A673 (cell line): ENCODE results near the gene MAMSTR. TPM values are rescaled to one million over a fixed set of nuclear protein-coding genes. Genes with fewer than 3 reads are reported as not detected.
"Not testable (repeated sequence)": the region's sequence is repeated elsewhere in the genome, so short reads cannot be mapped to it uniquely, and the experiment has no call there.

ENCODE experiments used
- BruUV-seq: library from RNA; stranded (reverse); fragments of 400-500 nt; replicated peaks from 2 replicates; lab custom pipeline; 2021; lab: Mats Ljungman, UMichigan
- CTCF ChIA-PET: fragments of 300-600 bp; sonication (Branson Sonifier 250); formaldehyde crosslinking; loops from one replicate; lab custom pipeline; 2022; ENCODE audit warnings: antibody characterized with exemption; lab: Charles Lee
- POLR2A ChIA-PET: fragments of 300-600 bp; sonication (Branson Sonifier 250); formaldehyde crosslinking; loops from one replicate; lab custom pipeline; 2022; ENCODE audit warnings: antibody characterized with exemption; ENCODE audit not compliant: low non-redundant PET; lab: Charles Lee
- DNase-seq: peaks from one replicate; pipeline ENCODE4 v3.0.0-alpha.2; 2015; ENCODE audit warnings: low spot score
- H3K27ac ChIP-seq: fragments of 200-600 bp; sonication (generic); 2 replicates; pipeline ENCODE4 v1.5.1; 2016; ENCODE audit warnings: mixed run types, low read depth, mild to moderate bottlenecking, mixed read lengths, antibody characterized with exemption, low read length; ENCODE audit not compliant: poor library complexity, severe bottlenecking
- H3K27me3 ChIP-seq: fragments of 200-600 bp; sonication (generic); replicated peaks from 2 replicates; pipeline ENCODE4 v1.6.1; 2017; ENCODE audit warnings: mixed run types, low read depth, mild to moderate bottlenecking, mixed read lengths, antibody characterized with exemption, low read length; ENCODE audit not compliant: insufficient read depth, poor library complexity
- H3K36me3 ChIP-seq: fragments of 200-600 bp; sonication (generic); 2 replicates; pipeline ENCODE4 v1.6.1; 2016; ENCODE audit warnings: mixed run types, mild to moderate bottlenecking, mixed read lengths, antibody characterized with exemption, low read length; ENCODE audit not compliant: insufficient read depth, poor library complexity, severe bottlenecking
- H3K4me1 ChIP-seq: fragments of 200-600 bp; sonication (generic); 2 replicates; pipeline ENCODE4 v1.6.1; 2017; ENCODE audit warnings: mixed run types, mild to moderate bottlenecking, mixed read lengths, antibody characterized with exemption, low read length; ENCODE audit not compliant: insufficient read depth, poor library complexity, severe bottlenecking
- H3K4me3 ChIP-seq: fragments of 200-600 bp; sonication (generic); 2 replicates; pipeline ENCODE4 v1.5.1; 2016; ENCODE audit warnings: low read depth, mixed run types, mild to moderate bottlenecking, mixed read lengths, low read length; ENCODE audit not compliant: poor library complexity, severe bottlenecking
- H3K9me3 ChIP-seq: fragments of 200-600 bp; sonication (generic); 2 replicates; pipeline ENCODE4 v1.6.1; 2016; ENCODE audit warnings: mixed run types, low read depth, mild to moderate bottlenecking, mixed read lengths, antibody characterized with exemption, low read length; ENCODE audit not compliant: poor library complexity, severe bottlenecking
- EZH2 ChIP-seq: fragments of 200-600 bp; sonication (generic); IDR thresholded peaks from 2 replicates; pipeline ENCODE4 v1.6.1; 2017; ENCODE audit warnings: borderline replicate concordance, low read depth, mild to moderate bottlenecking, mixed read lengths, antibody characterized with exemption, low read length; ENCODE audit not compliant: poor library complexity, severe bottlenecking
- intact Hi-C: fragments of 100-400 bp; cut with micrococcal nuclease; formaldehyde crosslinking; loops from one replicate; pipeline ENCODE4 v1.10.0; 2022; ENCODE audit not compliant: unreplicated experiment
- total RNA-seq: library from RNA; stranded (reverse); gene quantifications from 2 replicates; pipeline ENCODE4 v1.2.3, GENCODE V29; 2021
- TF ChIP-seq, protein P1 (sequence below): fragments of 300-800, 200-600 bp; sonication (generic); conservative IDR thresholded peaks from 2 replicates; pipeline ENCODE4 v1.5.1; 2017; ENCODE audit warnings: low read depth, mild to moderate bottlenecking, antibody characterized with exemption, low read length, moderate library complexity, mixed read lengths

The MAMSTR gene
- total RNA-seq, 1 experiment from 2014 or later, result 4.7 TPM

DNA sequence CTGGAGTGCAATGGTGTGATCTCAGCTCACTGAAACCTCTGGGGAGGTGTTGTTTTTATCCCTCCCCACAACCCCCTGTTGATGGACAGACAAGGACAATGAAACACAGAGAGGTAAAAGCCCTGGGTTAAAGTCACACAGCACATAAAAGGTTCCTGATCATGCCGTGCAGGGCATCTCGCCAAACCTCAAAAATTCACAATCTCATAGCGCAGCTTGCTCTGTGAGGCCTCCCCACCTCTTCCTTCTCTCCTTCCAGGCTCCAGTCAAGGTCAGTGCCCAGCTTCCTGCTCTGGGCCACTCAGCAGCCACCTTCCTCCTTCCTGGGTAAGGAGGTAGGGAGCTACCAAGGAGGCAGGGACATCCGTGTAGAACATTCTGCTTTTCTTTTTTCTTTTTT lies 21.5 kb downstream of the MAMSTR start:
- Histone ChIP-seq H3K27me3 (no peaks in the 10 kb centered on the region), H3K27ac (no peak overlapping the region), H3K9me3 (no peaks in the 10 kb centered on the region), H3K36me3 (no peaks in the 10 kb centered on the region), H3K4me1 (peaks cover 10% of the 10 kb centered on the region), H3K4me3 (no peak overlapping the region)
- intact Hi-C loops, result no loop called here
- DNase-seq, result peak; percentile 61
- no TSS peak for BruUV-seq
- ChIA-PET CTCF (interaction anchor here (0.6 to 0.7 kb wide), 2 partner anchors 139 to 408 kb away, joined by 3 to 14 read pairs; no protein-coding TSS in a partner anchor), POLR2A (no interaction called here)
- no peak for TF ChIP-seq EZH2
- TF ChIP-seq, protein P1, sequence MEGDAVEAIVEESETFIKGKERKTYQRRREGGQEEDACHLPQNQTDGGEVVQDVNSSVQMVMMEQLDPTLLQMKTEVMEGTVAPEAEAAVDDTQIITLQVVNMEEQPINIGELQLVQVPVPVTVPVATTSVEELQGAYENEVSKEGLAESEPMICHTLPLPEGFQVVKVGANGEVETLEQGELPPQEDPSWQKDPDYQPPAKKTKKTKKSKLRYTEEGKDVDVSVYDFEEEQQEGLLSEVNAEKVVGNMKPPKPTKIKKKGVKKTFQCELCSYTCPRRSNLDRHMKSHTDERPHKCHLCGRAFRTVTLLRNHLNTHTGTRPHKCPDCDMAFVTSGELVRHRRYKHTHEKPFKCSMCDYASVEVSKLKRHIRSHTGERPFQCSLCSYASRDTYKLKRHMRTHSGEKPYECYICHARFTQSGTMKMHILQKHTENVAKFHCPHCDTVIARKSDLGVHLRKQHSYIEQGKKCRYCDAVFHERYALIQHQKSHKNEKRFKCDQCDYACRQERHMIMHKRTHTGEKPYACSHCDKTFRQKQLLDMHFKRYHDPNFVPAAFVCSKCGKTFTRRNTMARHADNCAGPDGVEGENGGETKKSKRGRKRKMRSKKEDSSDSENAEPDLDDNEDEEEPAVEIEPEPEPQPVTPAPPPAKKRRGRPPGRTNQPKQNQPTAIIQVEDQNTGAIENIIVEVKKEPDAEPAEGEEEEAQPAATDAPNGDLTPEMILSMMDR, result no peak

DNA sequence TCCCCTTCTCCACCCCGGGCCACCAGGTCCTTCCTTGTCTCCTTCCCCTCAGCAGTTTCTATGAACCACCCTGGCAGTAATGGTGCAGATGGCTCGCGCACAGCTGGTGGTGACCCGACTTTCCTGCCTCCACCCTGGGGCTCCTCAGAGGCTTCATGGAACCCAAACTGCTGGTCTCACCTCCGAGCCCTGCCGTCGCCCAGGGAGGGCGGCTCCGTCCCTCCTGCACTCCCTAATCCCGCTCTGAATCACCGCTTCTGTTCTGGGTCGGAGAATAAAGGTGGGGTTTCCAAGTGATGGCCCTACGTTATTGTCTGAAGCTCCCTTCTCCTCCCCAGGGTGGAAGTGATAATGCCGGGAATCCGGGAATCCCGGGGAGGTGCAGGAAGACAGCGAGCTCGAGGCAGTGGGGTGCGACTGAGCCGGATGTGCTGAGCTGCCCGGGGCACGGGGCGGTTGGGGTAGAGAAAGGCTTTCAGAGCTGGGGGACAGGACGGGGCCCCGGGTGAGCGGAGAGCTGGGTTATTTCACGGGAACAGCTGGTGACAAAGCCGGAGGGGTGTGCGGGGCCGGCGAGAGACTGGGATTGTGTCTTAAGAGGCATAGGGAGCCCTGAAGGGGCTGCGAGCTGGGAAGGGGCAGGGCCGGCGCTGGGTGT lies 23.0 kb downstream of the MAMSTR start:
- ChIA-PET POLR2A (no interaction called here), CTCF (interaction anchor here (0.6 kb wide), 1 partner anchor 41 kb away, joined by 4 read pairs; no protein-coding TSS in a partner anchor)
- H3K9me3 ChIP-seq, result no peaks in the 10 kb centered on the region
- intact Hi-C loops, result no loop called here
- peak overlapping the region; percentile 27 for H3K4me3 ChIP-seq
- BruUV-seq, result no TSS peak
- DNase-seq, result peak; percentile 52
- peak overlapping the region; percentile 50 for H3K27ac ChIP-seq
- no peak for TF ChIP-seq EZH2
- TF ChIP-seq, protein P1, result no peak
- H3K36me3 ChIP-seq, result no peaks in the 10 kb centered on the region
- no peaks in the 10 kb centered on the region for H3K27me3 ChIP-seq
- peaks cover 10% of the 10 kb centered on the region for H3K4me1 ChIP-seq

DNA sequence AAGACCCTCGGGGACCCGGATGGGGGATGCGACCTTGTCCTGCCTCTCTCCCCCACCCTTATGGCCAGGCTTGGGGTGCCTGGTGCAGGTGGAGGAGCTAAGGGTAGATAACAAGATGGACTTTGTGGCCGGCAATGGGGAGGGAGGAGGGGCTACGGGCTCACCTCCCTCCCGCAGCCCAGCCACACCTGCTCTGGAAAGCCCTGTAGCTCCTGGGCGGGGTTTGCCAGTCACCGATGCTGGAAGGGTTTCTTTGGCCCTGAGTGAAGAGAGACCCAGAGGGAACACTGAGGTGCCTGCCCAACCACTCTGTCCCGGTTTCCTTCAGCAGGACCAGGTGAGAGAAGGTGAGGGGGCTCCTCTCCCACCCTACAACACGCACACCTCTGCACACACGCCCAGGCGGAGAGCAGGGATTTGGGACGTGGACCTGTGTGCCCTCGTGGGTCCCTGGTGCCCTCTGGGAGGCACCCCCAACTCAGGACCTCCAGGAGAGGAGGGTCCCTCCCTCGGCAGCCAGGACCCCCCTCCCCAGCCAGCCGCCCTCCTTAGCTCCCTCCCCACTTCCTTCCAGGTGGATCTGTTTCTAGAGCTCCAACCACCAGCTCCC lies 23.7 kb downstream of the MAMSTR start, which contains the start of gene FUT2:
Gene FUT2 (plus strand): TSS at position 229 of the 610 bp plus-strand sequence. CDS start 6,986 bp downstream, outside the sequence.
- BruUV-seq, result no TSS peak
- peak within 1 kb of the TSS; percentile 50 for H3K27ac ChIP-seq
- H3K9me3 ChIP-seq, result no peaks in the 10 kb centered on the region
- no peaks in the 10 kb centered on the region for H3K36me3 ChIP-seq
- intact Hi-C loops, result no loop called here
- H3K27me3 ChIP-seq, result no peaks in the 10 kb centered on the region
- H3K4me1 ChIP-seq, result peaks cover 10% of the 10 kb centered on the region
- H3K4me3 ChIP-seq, result peak within 1 kb of the TSS; percentile 27
- TF ChIP-seq, protein P1, result no peak
- no peak for TF ChIP-seq EZH2
- POLR2A ChIA-PET, result no interaction called here
- CTCF ChIA-PET, result no interaction called here
- no peak for DNase-seq

DNA sequence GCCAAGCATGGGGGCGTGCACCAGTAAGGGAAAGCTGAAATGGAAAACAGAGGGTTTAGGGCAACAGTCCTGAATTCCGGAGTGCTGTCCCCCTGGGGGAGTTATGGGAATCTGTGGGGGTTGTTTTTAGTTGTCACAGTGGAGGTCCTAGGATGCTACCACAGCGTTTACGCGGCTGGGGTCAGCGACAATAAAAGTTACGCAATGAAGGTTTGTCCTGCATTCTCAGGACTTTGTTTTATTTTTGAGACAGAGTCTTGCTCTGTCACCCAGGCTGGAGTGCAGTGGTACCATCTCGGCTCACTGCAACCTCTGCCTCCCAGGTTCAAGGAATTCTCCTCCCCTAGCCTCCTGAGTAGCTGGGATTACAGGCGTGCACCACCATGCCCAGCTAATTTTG lies 25.9 kb downstream of the MAMSTR start:
- intact Hi-C loops, CTCF ChIA-PET, H3K4me3 ChIP-seq, POLR2A ChIA-PET, H3K27me3 ChIP-seq, BruUV-seq, H3K9me3 ChIP-seq, DNase-seq, H3K27ac ChIP-seq, H3K36me3 ChIP-seq: not testable (repeated sequence)
- peaks cover 10% of the 10 kb centered on the region for H3K4me1 ChIP-seq
